Uterine smooth muscle cell (primary cell): ENCODE data around the gene PCDHGA3. TPM values are rescaled to one million over a fixed set of nuclear protein-coding genes. Genes with fewer than 3 reads are reported as not detected.

Experiments
- total RNA-seq: library from RNA; depleted of rRNA; stranded (reverse); fragments of >200 nt; gene quantifications from 2 replicates; pipeline ENCODE4 v1.2.3, GENCODE V29; 2014

PCDHGA3 gene
- 0.22 and 0.87 TPM in 2 replicates for total RNA-seq

GRCh38 chr5:141343242-141343952 is at the start of gene PCDHGA3:
PCDHGA3 (plus strand) TSS chr5:141343829; CDS start chr5:141344034, 205 bp downstream.

GRCh38 chr5:141303756-141304155 is 39.9 kb upstream of the PCDHGA3 start, which contains the start of gene SLC25A2:
SLC25A2 (minus strand) TSS chr5:141304049; CDS start chr5:141303865, 184 bp downstream.

GRCh38 chr5:141320225-141321169 is 23.1 kb upstream of the PCDHGA3 start, which contains the start of gene TAF7:
TAF7 (minus strand) TSS chr5:141320784; CDS start chr5:141320044, 740 bp downstream.

GRCh38 chr5:141330299-141331080 is 13.1 kb upstream of the PCDHGA3 start, which contains the start of gene PCDHGA1:
PCDHGA1 (plus strand) TSS chr5:141330514.

GRCh38 chr5:141338538-141339306 is 4.9 kb upstream of the PCDHGA3 start, which contains the start of gene PCDHGA2:
PCDHGA2 (plus strand) TSS chr5:141338760.

GRCh38 chr5:141349917-141350619 is 6.4 kb downstream of the PCDHGA3 start, which contains the start of gene PCDHGB1:
PCDHGB1 (plus strand) TSS chr5:141350099; CDS start chr5:141350261, 162 bp downstream.

GRCh38 chr5:141354900-141355469 is 11.4 kb downstream of the PCDHGA3 start, which contains the start of gene PCDHGA4:
PCDHGA4 (plus strand) TSS chr5:141355021; CDS start chr5:141355108, 87 bp downstream.

GRCh38 chr5:141359790-141360426 is 16.3 kb downstream of the PCDHGA3 start, which contains the start of gene PCDHGB2:
PCDHGB2 (plus strand) TSS chr5:141359994; CDS start chr5:141360136, 142 bp downstream.

GRCh38 chr5:141363952-141364660 is 20.5 kb downstream of the PCDHGA3 start, which contains the start of gene PCDHGA5:
PCDHGA5 (plus strand) TSS chr5:141364162; CDS start chr5:141364331, 169 bp downstream.

GRCh38 chr5:141369994-141370848 is 26.6 kb downstream of the PCDHGA3 start, which contains the start of gene PCDHGB3:
PCDHGB3 (plus strand) TSS chr5:141370242; CDS start chr5:141370395, 153 bp downstream.

GRCh38 chr5:141373673-141374317 is 30.2 kb downstream of the PCDHGA3 start, which contains the start of gene PCDHGA6:
PCDHGA6 (plus strand) TSS chr5:141373891; CDS start chr5:141374084, 193 bp downstream.

GRCh38 chr5:141382469-141383294 is 39.1 kb downstream of the PCDHGA3 start, which contains the start of gene PCDHGA7:
PCDHGA7 (plus strand) TSS chr5:141382742; CDS start chr5:141382900, 158 bp downstream.

GRCh38 chr5:141387557-141388311 is 44.1 kb downstream of the PCDHGA3 start, which contains the start of gene PCDHGB4:
PCDHGB4 (plus strand) TSS chr5:141387698; CDS start chr5:141387885, 187 bp downstream.

GRCh38 chr5:141392429-141393198 is 49.0 kb downstream of the PCDHGA3 start, which contains the start of gene PCDHGA8:
PCDHGA8 (plus strand) TSS chr5:141392633; CDS start chr5:141392814, 181 bp downstream.

